ENCODE measurements around the gene RAD21L1.

GRCh38 chr20:1269235-1269634 lies 43.4 kb downstream of the RAD21L1 start:
- TF ChIP-seq, protein P1, sequence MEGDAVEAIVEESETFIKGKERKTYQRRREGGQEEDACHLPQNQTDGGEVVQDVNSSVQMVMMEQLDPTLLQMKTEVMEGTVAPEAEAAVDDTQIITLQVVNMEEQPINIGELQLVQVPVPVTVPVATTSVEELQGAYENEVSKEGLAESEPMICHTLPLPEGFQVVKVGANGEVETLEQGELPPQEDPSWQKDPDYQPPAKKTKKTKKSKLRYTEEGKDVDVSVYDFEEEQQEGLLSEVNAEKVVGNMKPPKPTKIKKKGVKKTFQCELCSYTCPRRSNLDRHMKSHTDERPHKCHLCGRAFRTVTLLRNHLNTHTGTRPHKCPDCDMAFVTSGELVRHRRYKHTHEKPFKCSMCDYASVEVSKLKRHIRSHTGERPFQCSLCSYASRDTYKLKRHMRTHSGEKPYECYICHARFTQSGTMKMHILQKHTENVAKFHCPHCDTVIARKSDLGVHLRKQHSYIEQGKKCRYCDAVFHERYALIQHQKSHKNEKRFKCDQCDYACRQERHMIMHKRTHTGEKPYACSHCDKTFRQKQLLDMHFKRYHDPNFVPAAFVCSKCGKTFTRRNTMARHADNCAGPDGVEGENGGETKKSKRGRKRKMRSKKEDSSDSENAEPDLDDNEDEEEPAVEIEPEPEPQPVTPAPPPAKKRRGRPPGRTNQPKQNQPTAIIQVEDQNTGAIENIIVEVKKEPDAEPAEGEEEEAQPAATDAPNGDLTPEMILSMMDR (IDR thresholded peaks at IDR 0.05; ENCODE audit: low read depth, low read length, poor library complexity, severe bottlenecking) = no peak
- no peak for TF ChIP-seq EZH2phosphoT487 (IDR thresholded peaks at IDR 0.05; ENCODE audit: borderline replicate concordance, low read length)

Data from DOHH2 (cell line).